Stimulated activated CD4-positive, alpha-beta T cell treated with anti-CD3 and anti-CD28 coated beads, TNF-alpha, amount 100 ng/mL, for 4 hours (primary cell): ENCODE measurements around the gene STAP2.

Experiments used
- DNase-seq, 3 experiments: peaks; one replicate each; pipeline ENCODE4 v3.0.0-alpha.2; 2020; ENCODE audit warnings: low read depth in 3 of 3

Gene STAP2

DNA sequence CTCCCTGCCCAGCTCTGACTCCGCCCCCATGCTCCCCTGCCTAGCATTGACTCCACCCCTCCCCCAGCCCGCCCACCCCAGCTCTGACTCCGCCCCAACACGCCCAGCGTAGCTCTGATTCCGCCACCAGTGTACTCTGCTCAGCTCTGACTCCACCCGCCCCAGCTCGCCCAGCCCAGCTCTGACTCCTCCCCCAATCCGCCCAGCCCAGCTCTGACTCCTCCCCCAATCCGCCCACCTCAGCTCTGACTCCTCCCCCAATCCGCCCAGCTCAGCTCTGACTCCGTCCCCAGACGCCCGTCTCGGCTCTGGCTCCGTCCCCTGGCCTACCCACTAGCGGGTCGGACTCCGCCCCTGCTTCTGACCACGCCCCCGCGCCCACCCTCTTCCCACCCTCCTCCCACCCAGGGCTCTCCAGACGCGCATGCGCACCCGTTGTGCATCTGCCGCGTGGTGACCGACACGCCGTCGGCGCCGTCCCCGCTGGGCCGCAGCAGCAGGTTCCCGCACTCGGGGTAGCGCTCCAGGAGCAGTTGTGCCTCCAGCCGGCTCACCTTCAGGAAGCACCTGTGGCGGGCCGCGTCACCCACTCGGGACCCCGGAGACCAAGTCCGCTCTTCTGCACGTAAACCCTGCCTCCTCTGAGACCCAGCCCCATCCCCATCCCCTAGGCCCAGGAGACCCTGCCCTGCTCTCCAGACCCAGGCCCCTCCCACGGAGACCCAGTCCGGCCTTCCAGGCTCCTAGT is 10.2 kb downstream of the STAP2 start:
- DNase-seq: peak; percentile 94 to 99 (median 98)

- no peak for DNase-seq
Measured at GRCh38 chr19:4327877-4328242, 10.8 kb downstream of the STAP2 start.

DNA sequence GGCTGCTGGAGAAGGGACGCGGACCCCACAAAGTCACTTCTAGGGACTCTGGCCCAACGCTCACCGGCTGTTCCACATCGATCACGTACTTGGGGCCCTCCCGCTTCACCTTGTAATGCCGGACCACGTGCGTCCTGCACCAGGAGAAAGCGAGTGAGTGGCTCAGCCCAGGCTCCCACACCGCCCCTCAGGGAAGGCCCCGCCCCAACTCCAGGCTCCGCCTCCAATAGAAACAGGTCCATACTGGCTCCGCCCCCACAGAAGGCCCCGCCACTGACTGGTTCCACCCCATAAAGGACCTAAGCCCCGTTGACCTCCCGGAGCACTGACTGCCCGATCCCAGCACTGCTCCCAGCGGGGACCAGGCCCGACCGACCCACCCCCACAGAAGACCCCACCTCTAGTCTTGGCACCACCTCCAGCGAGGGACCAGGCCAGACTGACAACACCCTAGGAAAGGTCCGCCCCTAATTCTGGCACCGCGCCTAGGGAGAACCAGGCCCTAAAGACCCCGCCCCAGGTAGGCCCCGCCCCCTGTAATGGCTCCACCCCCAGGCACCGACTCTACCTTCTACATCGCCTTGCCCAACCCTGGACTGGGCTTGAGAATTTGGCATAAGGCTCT is 11.3 kb downstream of the STAP2 start:
- DNase-seq: peak; percentile 26 to 72 (median 58)

DNA sequence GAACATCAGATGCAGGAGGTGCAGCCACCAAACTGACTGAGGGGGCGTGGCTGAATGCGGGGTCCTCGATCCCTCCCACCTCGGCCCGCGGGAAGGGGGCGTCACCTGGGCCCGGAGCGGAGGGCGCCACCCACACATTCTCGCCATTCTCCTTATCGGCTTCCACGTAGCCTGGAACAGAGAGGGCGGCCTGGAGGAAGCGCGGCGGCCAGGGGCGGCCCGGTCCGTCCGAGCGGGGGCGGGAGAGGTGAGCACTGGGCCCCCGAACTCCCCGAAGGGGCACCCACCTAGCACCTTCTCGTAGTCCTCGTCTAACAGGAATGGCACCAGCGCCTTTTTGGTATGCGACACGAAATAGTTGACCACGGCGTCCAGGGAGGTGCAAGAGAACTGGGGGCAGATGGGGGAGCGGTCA is 11.8 kb downstream of the STAP2 start:
- no peak for DNase-seq

- no peak for DNase-seq
Measured at GRCh38 chr19:4326215-4326836, 12.3 kb downstream of the STAP2 start.

GRCh38 chr19:4324228-4324627 is 14.4 kb downstream of the STAP2 start:
- DNase-seq: no peak

DNA sequence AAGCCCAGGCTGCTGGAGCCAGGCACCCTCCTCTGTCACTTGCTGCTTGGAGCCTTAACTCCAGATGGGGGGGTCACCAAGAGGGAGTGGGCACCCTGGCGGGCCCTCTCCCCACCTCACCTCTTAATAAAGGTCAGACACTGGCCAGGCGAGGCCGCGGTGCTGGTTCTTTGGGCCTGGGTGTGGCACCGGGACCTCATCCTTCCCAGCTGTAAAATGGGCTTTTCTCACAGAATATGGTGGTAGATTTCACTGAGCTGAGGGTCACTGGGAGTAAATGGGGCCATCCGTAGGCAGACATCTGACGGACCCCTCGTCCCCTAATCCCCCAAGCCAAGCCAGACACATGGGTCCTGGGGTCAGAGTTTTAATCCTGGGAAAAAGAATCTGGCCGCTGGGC is 14.9 kb downstream of the STAP2 start:
- DNase-seq: no peak

GRCh38 chr19:4322942-4323665 is 15.5 kb downstream of the STAP2 start:
- DNase-seq: no peak

GRCh38 chr19:4320419-4320818 is 18.2 kb downstream of the STAP2 start:
- no peak for DNase-seq

DNA sequence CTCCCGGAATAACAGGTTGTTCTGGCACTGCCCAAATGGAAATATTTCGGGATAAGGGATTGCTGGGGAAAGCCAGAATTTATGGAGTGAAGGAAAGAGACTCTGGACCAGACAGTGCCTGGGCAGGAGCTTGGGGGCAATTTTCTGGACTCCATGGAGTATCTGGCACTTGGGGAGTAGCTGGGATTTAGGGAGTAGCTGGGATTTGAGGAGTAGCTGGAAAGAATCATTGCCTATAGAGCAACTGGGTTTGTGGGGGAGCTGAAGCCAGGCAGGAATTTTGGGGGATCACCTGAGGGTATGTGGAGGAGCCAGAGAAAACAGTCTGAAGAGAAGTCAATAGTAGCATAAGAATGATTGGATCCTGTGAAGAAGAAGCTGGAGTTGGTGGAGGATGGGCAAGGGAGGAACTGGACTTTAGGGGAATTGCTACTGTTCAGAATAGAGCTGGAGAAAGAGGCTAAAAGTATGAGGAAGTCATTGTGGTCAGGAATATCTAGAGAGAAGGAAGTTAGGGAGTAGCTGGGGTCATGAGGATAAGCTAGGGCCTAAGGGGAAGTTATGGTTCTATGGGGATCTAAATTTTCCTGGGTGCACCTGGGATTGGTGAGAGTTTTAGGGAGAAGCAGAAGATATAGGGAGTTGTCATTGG is 19.4 kb downstream of the STAP2 start:
- no peak for DNase-seq

DNA sequence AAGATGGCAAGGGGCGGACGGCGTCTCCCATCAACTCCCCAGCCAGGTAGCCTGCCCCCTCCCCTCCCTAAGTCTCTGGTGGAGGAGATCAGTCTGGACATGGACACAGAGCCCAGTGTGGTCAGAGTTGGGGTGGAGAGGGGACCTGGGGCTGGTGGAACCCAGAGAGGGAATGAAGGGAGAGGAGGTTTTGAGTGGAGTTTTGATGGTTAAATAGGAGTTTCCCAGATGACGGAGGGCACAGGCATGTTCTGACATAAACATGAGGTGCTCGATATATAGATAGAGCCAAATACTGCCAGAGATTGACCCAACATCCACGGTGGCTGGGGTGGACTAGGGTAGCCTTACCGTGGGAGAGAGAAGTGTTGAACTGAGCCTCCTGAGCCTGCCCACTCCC is 20.2 kb downstream of the STAP2 start:
- no peak for DNase-seq

- DNase-seq: no peak
Measured at GRCh38 chr19:4316956-4317355, 21.7 kb downstream of the STAP2 start.

DNA sequence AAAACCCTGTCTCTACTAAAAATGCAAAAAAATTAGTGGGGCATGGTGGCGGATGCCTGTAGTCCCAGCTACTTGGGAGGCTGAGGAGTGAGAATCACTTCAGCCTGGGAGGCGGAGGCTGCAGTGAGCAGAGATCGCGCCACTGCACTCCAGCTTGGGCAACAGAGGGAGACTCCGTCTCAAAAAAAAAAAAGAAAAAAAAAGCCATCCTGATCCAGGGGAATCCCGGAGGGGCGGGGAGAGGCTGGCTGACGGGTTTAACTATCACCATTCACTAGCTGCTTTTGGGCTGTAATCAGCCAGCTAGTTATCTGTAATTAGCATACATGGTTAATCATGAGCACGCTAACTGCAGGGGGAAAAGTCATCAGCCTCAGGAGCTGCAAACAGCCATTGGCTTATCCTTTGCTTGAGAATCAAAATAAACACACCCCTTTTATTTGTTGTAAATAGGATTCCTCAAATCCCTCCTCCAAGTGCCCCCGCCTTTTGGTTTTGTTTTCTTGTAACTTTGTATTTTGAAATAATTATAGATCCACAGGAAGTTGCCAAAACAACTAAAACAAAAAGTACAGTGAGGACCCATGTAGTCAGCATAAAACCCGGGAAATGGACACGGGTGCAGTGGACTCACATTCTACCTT is 24.7 kb downstream of the STAP2 start:
- DNase-seq: no peak

GRCh38 chr19:4310247-4311121 is 28.1 kb downstream of the STAP2 start:
- no peak for DNase-seq

DNA sequence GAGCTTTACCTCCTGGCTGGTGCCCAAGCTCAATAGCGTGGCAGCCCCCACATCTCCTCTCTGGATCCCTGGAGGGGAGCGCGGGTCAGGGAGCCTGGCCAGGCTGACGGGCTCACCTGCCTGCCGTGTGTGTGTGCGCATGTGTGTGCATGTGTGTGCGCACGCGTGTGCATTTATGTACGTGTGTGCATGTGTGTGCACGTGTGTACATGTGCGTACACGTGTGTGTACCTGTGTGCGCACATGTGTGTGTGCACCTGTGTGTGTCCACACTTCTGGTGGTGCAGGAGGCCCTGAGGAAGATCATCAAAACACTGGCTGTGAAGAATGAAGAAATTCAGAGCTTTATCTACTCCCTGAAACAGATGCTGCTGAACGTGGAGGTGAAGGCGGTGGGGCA is 33.0 kb downstream of the STAP2 start:
- no peak for DNase-seq

DNA sequence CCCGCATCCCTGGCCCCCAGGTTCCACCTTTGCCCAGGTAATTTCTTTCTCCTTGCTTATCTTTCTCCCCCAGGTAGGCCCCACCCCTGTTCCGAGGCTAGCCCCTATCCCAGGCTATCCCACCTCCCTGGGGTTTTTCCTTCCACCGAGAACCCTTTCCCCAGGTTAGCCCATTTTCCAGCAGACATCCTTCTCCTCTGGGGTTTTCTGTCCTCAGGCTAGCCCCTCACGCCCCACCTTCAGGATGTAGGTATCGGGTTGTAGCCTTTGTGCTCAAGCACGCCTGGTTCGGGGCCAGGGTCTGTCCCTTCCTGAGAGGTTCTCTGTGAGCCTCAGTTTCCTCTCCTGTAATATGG is 33.4 kb downstream of the STAP2 start:
- DNase-seq: no peak

DNA sequence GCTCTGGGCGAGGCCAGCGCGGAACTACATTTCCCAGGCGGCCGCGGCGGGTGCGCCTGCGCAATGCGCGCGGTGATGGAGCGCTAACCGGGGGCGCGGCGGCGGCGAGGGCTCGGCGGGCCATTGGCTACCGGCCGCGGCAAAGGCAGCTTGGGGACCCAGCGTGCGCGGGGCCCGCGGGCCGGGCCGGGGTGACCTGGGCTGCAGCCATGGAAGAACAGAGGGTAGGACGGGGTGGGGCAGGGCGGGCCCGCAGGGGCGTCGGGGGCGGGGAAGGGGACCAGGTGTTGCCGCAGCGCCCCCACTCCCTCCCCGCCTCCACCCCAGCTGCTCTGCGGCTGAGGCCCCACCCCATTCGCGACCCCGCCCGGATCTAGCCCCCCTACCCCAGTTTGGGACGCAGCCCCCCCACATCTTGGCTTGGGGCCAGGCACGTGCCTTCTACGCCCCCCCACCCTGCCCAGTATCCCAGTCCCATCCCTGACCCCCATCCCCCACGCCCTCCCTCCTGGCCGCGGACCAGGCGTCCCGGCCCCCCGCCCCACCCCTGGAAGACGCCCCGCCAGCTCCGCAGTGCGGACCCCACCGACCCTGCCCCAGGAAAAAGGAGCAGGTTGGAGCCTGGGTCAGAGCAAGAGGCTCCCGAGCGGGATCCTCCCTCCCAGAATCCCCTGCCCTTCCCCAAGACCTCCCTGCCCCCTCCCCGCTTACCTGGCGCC is 33.9 kb downstream of the STAP2 start, which contains the start of gene FSD1:
Gene FSD1 (plus strand): TSS at position 61 of the 719 bp plus-strand sequence. CDS start 149 bp downstream, at position 210.
- peak; percentile 28 to 49 (median 44) for DNase-seq

- no peak for DNase-seq
Measured at GRCh38 chr19:4303819-4304537, 34.6 kb downstream of the STAP2 start.

DNA sequence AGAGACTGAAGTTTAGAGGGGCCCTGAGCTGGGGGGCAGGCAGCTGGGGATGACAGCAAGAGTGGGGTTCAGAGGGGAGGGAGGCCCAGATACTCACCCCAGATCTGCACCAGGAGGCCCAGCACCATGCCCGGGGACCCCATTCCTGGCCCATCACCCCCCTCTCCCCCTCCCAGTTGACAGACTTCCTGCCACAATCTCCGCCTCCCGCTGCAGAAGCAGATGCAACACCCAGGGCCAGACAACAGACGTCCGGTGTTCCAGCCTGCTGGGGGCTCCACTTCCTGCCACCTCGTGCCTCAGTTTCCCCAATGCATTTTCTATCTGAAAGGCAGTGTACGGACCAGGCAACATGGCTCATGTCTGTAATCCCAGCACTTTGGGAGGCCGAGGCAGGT is 36.4 kb downstream of the STAP2 start, which contains the start of gene TMIGD2:
Gene TMIGD2 (minus strand): TSS at position 147 of the 398 bp plus-strand sequence. CDS start 4 bp downstream, at position 143.
- DNase-seq: no peak
